HepG2 (cell line): Measurements from ENCODE around the gene HHLA2.

Experiments
- BRF2 ChIP-seq: sonication (generic); formaldehyde crosslinking; IDR thresholded peaks from 2 replicates; pipeline ENCODE4 v1.8.1; 2022; ENCODE audit warnings: mild to moderate bottlenecking, missing genetic modification reagents
- CTCF ChIP-seq: sonication (generic); formaldehyde crosslinking; IDR thresholded peaks from 2 replicates; pipeline ENCODE4 v1.5.0; 2020; ENCODE audit warnings: mild to moderate bottlenecking, missing genetic modification reagents, moderate library complexity
- MXI1 ChIP-seq: IDR thresholded peaks from 3 replicates; pipeline ENCODE4 v1.6.1; 2012; ENCODE audit warnings: low read depth, low read length, inconsistent platforms, borderline replicate concordance
- NFAT5 ChIP-seq: sonication (generic); formaldehyde crosslinking; IDR thresholded peaks from 2 replicates; pipeline ENCODE4 v1.4.0; 2020; ENCODE audit warnings: missing genetic modification reagents
- PHF5A ChIP-seq: IDR thresholded peaks from one replicate; pipeline ENCODE4 v1.6.1; 2018; ENCODE audit warnings: low read depth, missing genetic modification reagents; ENCODE audit not compliant: unreplicated experiment
- RAD21 ChIP-seq: fragments of 450-650 bp; formaldehyde crosslinking; IDR thresholded peaks from 2 replicates; pipeline ENCODE4 v1.5.0; 2020; ENCODE audit warnings: mild to moderate bottlenecking
- SNRNP70 ChIP-seq: fragments of 200-400 bp; formaldehyde crosslinking; IDR thresholded peaks from 2 replicates; pipeline ENCODE4 v1.6.1; 2017; ENCODE audit warnings: mild to moderate bottlenecking, low read depth, low read length, moderate library complexity
- ZNF143 ChIP-seq: sonication (generic); formaldehyde crosslinking; IDR thresholded peaks from 2 replicates; pipeline ENCODE4 v1.4.0; 2020; ENCODE audit warnings: missing genetic modification reagents
- ZNF17 ChIP-seq: sonication (generic); formaldehyde crosslinking; IDR thresholded peaks from 2 replicates; pipeline ENCODE4 v1.5.0; 2020; ENCODE audit warnings: mild to moderate bottlenecking, missing genetic modification reagents
- ZNF274 ChIP-seq: sonication (generic); formaldehyde crosslinking; IDR thresholded peaks from 2 replicates; pipeline ENCODE4 v1.5.1; 2020; ENCODE audit warnings: mild to moderate bottlenecking, missing genetic modification reagents
- ZNF335 ChIP-seq: sonication (generic); formaldehyde crosslinking; IDR thresholded peaks from 2 replicates; pipeline ENCODE4 v1.4.0; 2020; ENCODE audit warnings: missing genetic modification reagents

GRCh38 chr3:108396336-108396735, 100.0 kb downstream of the HHLA2 start:
- TF ChIP-seq ZNF17 (no peak), SNRNP70 (no peak), MXI1 (no peak), CTCF (CRISPR knock-in tag) (no peak), ZNF274 (CRISPR knock-in tag) (no peak), ZNF335 (CRISPR knock-in tag) (no peak), PHF5A (CRISPR knock-in tag) (no peak), RAD21 (no peak), NFAT5 (CRISPR knock-in tag) (no peak), BRF2 (CRISPR knock-in tag) (no peak), ZNF143 (CRISPR knock-in tag) (no peak)
